ENCODE results near the gene RMND5B.

RMND5B gene

DNA sequence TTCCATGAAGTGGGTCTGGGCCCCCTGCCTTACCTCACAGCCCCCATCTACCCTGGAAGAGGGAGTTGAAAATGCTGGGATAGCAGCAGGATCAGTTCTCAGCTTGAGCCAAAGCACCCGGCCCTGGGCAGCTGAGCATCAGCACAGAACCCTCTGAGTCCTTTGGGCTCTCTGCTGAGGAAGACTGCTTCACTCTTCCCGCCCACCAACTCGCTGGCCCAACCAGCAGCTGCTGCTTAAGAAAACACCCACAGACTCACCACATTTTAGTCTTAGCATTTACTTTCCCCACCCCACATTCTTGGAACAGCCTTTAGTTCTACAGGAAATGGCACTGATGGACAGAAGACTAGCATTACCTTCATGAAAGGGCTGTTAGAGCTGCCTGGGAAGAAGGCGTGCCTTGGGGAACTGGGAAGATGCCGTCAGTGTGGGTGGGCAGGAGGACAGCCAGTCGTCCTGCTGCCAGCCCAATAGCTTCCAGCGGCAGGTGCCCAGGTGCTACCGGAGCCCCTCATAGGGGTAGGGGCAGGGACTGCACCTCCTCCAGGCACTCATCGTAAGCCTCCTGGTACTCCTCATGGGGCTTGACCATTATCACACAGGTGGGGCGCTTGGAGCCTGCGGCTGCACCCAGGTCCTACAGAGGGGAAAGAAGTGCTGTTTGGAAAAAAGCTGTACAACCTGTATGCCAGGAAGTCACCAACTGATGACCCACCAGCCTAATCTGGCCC is 18.6 kb downstream of the RMND5B start:
- Histone ChIP-seq H3K79me2 (ENCODE audit: control insufficient read depth, low read length) (peaks cover 34% of the 10 kb centered on the region), H3K9me2 (replicated peaks; ENCODE audit: control insufficient read depth, low read length) (no peaks in the 10 kb centered on the region), H3K4me1 (ENCODE audit: control insufficient read depth, low read length) (peaks cover 23% of the 10 kb centered on the region), H3K4me3 (ENCODE audit: low read length) (no peak overlapping the region), H3K9me3 (ENCODE audit: control insufficient read depth, insufficient read depth, low read length) (no peaks in the 10 kb centered on the region), H3K27ac (ENCODE audit: low read depth, low read length) (no peak overlapping the region), H3F3A (ENCODE audit: control insufficient read depth, insufficient read depth) (peaks cover 22% of the 10 kb centered on the region), H3K36me3 (ENCODE audit: control insufficient read depth, low read length) (peaks cover 80% of the 10 kb centered on the region), H3K27me3 (ENCODE audit: control insufficient read depth, low read length) (no peaks in the 10 kb centered on the region), H4K20me1 (ENCODE audit: control insufficient read depth, insufficient read depth, low read depth, low read length) (peaks cover 3% of the 10 kb centered on the region; the same call in 1 of the 2 replicates), H3K4me2 (ENCODE audit: low read length) (no peak overlapping the region)
- TF ChIP-seq, protein P1, sequence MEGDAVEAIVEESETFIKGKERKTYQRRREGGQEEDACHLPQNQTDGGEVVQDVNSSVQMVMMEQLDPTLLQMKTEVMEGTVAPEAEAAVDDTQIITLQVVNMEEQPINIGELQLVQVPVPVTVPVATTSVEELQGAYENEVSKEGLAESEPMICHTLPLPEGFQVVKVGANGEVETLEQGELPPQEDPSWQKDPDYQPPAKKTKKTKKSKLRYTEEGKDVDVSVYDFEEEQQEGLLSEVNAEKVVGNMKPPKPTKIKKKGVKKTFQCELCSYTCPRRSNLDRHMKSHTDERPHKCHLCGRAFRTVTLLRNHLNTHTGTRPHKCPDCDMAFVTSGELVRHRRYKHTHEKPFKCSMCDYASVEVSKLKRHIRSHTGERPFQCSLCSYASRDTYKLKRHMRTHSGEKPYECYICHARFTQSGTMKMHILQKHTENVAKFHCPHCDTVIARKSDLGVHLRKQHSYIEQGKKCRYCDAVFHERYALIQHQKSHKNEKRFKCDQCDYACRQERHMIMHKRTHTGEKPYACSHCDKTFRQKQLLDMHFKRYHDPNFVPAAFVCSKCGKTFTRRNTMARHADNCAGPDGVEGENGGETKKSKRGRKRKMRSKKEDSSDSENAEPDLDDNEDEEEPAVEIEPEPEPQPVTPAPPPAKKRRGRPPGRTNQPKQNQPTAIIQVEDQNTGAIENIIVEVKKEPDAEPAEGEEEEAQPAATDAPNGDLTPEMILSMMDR (IDR thresholded peaks at IDR 0.05; ENCODE audit: low read depth, low read length, poor library complexity, severe bottlenecking): no peak
- no peak for TF ChIP-seq EZH2phosphoT487 (IDR thresholded peaks at IDR 0.05; ENCODE audit: borderline replicate concordance, low read length)

DNA sequence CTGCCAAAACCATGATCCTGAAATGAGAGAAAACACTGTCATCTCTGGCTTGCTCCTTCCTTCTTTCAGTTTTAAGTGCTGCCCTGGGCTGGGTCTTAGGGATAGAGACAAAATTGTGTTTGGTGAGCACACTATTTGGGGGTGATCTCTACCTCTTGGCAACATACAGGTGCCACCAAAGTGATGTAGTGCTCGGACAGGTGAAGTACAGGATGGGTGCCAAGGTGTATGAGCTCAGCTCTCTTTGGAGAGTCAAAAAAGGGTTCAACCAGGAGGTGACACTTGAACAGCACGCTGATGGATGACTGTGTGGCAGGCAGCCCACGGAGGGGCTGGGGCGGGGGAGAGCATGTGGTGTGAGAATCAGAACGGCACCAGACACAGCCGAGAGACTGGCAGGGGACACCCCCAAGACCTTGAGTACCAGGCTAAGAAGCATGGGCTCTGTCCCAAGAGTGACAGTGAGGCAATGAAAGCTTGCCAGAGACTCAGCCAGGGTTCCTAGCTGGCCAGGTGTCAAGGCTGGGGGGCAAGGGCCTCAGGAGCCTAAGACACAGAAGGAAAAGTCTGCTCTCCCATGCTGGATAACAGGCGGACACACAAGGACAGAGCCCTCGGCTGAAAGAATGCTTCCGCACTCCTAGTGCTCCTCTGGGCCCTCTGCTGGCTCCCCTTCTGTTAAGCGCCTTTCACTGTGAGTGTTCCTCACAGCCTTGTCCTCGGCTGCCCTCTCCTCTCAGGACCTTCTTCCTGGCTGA is 20.3 kb downstream of the RMND5B start:
- H3K4me1 ChIP-seq (ENCODE audit: control insufficient read depth, low read length): peaks cover 38% of the 10 kb centered on the region
- H3K9me3 ChIP-seq (ENCODE audit: control insufficient read depth, insufficient read depth, low read length): no peaks in the 10 kb centered on the region
- peaks cover 17% of the 10 kb centered on the region for H3F3A ChIP-seq (ENCODE audit: control insufficient read depth, insufficient read depth)
- peaks cover 71% of the 10 kb centered on the region for H3K36me3 ChIP-seq (ENCODE audit: control insufficient read depth, low read length)
- H3K79me2 ChIP-seq (ENCODE audit: control insufficient read depth, low read length): peaks cover 33% of the 10 kb centered on the region
- TF ChIP-seq, protein P1 (IDR thresholded peaks at IDR 0.05; ENCODE audit: low read depth, low read length, poor library complexity, severe bottlenecking): peak; percentile 38
- no peak for TF ChIP-seq EZH2phosphoT487 (IDR thresholded peaks at IDR 0.05; ENCODE audit: borderline replicate concordance, low read length)
- H3K9me2 ChIP-seq (replicated peaks; ENCODE audit: control insufficient read depth, low read length): no peaks in the 10 kb centered on the region
- H3K27me3 ChIP-seq (ENCODE audit: control insufficient read depth, low read length): no peaks in the 10 kb centered on the region
- no peak overlapping the region for H3K27ac ChIP-seq (ENCODE audit: low read depth, low read length)
- H3K4me3 ChIP-seq (ENCODE audit: low read length): no peak overlapping the region
- peak overlapping the region; percentile 85; the same call in 1 of the 2 replicates for H3K4me2 ChIP-seq (ENCODE audit: low read length)
- no peaks in the 10 kb centered on the region; the same call in 1 of the 2 replicates for H4K20me1 ChIP-seq (ENCODE audit: control insufficient read depth, insufficient read depth, low read depth, low read length)

DNA sequence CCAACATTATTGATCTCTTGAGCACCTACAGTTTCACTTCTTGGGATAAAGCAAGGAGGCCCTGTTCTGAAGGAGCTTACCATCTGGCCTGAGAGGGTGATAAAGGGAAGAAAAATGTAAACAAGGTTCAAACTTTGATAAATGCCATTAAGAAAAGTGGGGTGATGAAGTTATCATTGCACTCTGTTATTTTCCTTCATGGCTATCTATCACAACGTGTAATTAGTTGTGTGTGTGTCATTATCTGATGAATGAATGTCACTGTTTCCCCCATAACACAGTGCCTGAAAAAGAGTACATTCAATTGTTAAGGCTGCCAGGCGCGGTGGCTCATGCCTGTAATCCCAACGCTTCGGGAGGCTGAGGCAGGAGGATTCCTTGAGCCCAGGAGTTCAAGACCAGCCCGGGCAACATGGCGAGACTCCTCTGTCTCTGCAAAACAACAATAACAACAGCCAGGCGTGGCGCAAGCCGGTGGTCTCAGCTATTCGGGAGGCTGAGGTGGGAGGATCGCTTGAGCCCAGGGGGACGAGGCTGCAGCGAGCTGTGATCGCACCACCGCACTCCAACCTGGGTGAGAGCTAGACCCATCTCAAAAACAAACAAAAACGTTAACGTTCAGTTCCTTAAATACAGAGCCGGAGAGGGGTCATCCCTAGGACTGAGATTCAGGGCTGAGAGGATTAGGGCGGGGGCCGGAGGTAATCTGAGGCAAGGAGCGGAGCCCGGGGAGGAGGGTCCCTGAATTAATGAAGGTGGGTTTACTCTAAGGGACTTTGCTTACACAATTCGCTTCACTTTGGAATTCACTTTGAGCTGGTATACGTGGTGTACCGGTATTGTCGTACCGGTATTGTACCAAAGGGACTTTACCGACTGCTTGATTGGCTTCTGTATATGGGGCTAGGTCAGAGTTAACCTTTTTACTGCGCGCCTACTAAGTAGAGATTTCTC is 22.0 kb downstream of the RMND5B start:
- Histone ChIP-seq H3K9me2 (replicated peaks; ENCODE audit: control insufficient read depth, low read length) (no peaks in the 10 kb centered on the region), H3K4me2 (ENCODE audit: low read length) (peak overlapping the region; percentile 85), H3K27ac (ENCODE audit: low read depth, low read length) (peak overlapping the region; percentile 22; the same call in 1 of the 2 replicates), H3K4me3 (ENCODE audit: low read length) (peak overlapping the region; percentile 77), H3K36me3 (ENCODE audit: control insufficient read depth, low read length) (peaks cover 55% of the 10 kb centered on the region), H3K27me3 (ENCODE audit: control insufficient read depth, low read length) (no peaks in the 10 kb centered on the region), H3K4me1 (ENCODE audit: control insufficient read depth, low read length) (peaks cover 38% of the 10 kb centered on the region), H4K20me1 (ENCODE audit: control insufficient read depth, insufficient read depth, low read depth, low read length) (no peaks in the 10 kb centered on the region; the same call in 1 of the 2 replicates), H3K9me3 (ENCODE audit: control insufficient read depth, insufficient read depth, low read length) (no peaks in the 10 kb centered on the region), H3K79me2 (ENCODE audit: control insufficient read depth, low read length) (peaks cover 32% of the 10 kb centered on the region), H3F3A (ENCODE audit: control insufficient read depth, insufficient read depth) (peaks cover 13% of the 10 kb centered on the region)
- TF ChIP-seq, protein P1 (IDR thresholded peaks at IDR 0.05; ENCODE audit: low read depth, low read length, poor library complexity, severe bottlenecking): no peak
- no peak for TF ChIP-seq EZH2phosphoT487 (IDR thresholded peaks at IDR 0.05; ENCODE audit: borderline replicate concordance, low read length)

Measured in DOHH2 (cell line).